ENCODE measurements around the gene ADGRL3. TPM values are rescaled to one million over a fixed set of nuclear protein-coding genes. Genes with fewer than 3 reads are reported as not detected.

Gene ADGRL3
- total and polyA plus RNA-seq, 7 donors, result under 0.01 to 11.9 (median 5.4) TPM

DNA sequence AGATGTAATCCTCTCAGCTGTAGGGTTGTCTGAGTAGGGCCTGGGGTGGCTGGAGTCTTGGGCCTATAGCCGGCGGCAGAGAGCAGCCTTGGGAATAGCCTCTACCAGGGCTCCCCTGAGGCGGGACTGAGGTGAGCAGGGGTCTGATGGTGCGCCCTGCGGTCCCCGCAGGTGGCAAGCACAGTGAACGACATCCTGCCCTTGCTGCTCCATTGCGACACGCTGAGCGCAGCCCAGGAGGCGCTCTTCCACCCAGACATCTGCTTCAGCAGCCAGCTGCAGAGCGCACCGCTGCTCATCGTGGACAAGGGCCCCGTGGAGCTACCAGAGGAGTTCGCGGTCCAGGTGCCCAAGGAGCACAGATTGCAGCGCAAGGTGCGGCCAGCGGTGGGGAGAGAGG lies 317.0 kb downstream of the ADGRL3 start:
- peaks cover 0 to 1% (median 0%) of the 10 kb centered on the region in 4 donors for H3K4me1 ChIP-seq
- 28 to 36% methylated on average over 20 of the region's 20 CpGs for WGBS, 2 donors
- H3K9me3 ChIP-seq, result no peaks in the 10 kb centered on the region
- H3K36me3 ChIP-seq, result no peaks in the 10 kb centered on the region
- intact Hi-C loops (cut with DNase I), result no loop called here
- no peak for TF ChIP-seq EP300 (IDR thresholded peaks at IDR 0.05)
- TF ChIP-seq POLR2AphosphoS5 (IDR thresholded peaks at IDR 0.05), result no peak
- TF ChIP-seq POLR2A (IDR thresholded peaks at IDR 0.05), result no peak
- TF ChIP-seq, protein P1, sequence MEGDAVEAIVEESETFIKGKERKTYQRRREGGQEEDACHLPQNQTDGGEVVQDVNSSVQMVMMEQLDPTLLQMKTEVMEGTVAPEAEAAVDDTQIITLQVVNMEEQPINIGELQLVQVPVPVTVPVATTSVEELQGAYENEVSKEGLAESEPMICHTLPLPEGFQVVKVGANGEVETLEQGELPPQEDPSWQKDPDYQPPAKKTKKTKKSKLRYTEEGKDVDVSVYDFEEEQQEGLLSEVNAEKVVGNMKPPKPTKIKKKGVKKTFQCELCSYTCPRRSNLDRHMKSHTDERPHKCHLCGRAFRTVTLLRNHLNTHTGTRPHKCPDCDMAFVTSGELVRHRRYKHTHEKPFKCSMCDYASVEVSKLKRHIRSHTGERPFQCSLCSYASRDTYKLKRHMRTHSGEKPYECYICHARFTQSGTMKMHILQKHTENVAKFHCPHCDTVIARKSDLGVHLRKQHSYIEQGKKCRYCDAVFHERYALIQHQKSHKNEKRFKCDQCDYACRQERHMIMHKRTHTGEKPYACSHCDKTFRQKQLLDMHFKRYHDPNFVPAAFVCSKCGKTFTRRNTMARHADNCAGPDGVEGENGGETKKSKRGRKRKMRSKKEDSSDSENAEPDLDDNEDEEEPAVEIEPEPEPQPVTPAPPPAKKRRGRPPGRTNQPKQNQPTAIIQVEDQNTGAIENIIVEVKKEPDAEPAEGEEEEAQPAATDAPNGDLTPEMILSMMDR (IDR thresholded peaks at IDR 0.05), result no peak
- no peaks in the 10 kb centered on the region for H3K27me3 ChIP-seq
- H3K27ac ChIP-seq, result no peak overlapping the region
- no peak overlapping the region for H3K4me3 ChIP-seq
- no peak for DNase-seq

DNA sequence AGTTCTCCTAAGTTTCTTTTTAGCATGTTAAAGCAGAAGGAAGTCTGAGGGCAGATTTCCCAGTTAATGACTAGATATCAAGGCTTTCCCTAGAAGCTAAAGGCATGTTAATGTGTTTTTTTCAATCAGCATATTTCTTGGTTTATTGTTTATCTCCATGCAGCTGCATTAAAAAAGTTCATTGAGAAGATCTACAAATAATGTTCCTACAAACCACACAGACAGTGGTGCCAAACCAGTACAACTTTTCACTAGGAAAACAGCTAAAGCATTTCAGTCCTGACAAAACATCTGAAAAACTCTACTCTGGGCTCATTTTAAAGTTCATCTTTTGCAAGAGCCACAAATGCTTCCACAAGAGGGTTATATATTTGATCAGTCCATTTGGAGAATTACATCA lies 320.0 kb downstream of the ADGRL3 start:
- intact Hi-C loops (cut with DNase I), result no loop called here
- no peaks in the 10 kb centered on the region for H3K27me3 ChIP-seq

DNA sequence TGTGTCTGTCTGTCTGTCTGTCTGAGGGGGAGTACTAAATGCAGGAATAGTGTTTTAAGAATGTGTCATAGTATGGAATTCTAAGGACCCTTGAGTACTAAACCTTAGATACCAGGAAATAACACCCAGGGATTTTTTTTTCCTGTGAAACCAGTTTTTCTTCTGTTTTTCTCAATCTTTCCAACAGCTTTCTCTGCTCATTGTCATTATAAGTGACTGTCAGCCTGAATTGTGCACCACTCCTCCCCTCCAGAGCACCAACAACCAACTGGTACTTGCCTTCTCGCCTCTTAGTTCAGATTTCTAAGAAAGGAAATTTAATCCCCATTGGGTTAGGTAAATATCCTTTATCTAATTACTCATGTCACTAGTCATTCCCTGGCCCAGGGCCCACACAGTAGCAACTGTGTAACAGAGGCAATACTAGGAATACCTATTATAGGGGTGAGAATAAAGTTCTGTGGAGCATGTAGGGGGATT lies 320.6 kb downstream of the ADGRL3 start:
- Histone ChIP-seq H3K4me1 (no peaks in the 10 kb centered on the region), H3K4me3 (no peak overlapping the region), H3K27ac (no peak overlapping the region), H3K36me3 (no peaks in the 10 kb centered on the region), H3K27me3 (no peaks in the 10 kb centered on the region), H3K9me3 (no peaks in the 10 kb centered on the region)
- no peak for DNase-seq
- intact Hi-C loops (cut with DNase I), result no loop called here
- WGBS, 2 donors, result 53 to 79% methylated on average over 1 of the region's 1 CpG
- TF ChIP-seq EP300 (IDR thresholded peaks at IDR 0.05) (no peak), POLR2A (IDR thresholded peaks at IDR 0.05) (no peak), POLR2AphosphoS5 (IDR thresholded peaks at IDR 0.05) (no peak)
- TF ChIP-seq, protein P1 (IDR thresholded peaks at IDR 0.05), result no peak

More for the DNA sequence above, 320.0 kb downstream of the ADGRL3 start:
- H3K9me3 ChIP-seq, result no peaks in the 10 kb centered on the region
- no peaks in the 10 kb centered on the region for H3K36me3 ChIP-seq
- H3K4me3 ChIP-seq, result no peak overlapping the region
- no peaks in the 10 kb centered on the region for H3K4me1 ChIP-seq
- H3K27ac ChIP-seq, result no peak overlapping the region
- DNase-seq, result no peak
- no peak for TF ChIP-seq EP300 (IDR thresholded peaks at IDR 0.05)
- TF ChIP-seq POLR2AphosphoS5 (IDR thresholded peaks at IDR 0.05), result no peak
- TF ChIP-seq, protein P1 (IDR thresholded peaks at IDR 0.05), result no peak
- no peak for TF ChIP-seq POLR2A (IDR thresholded peaks at IDR 0.05)

DNA sequence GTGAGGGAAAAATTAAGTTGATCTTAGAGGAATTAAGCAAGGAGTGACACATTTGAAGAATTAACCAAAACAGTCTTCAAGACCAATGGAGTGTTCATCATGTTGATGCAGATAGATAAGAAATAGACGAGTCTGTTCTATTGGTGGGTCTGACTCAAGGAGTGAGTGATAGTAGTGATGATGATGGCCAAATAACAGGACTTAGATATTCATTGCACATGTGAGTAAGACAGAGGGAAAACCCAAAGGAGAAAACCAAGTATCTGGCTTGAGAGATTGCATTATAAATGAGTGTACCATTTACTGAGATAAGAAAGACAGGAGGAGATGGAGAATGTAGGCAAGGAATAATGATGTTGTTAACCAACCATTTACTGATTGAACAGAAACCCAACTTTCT lies 321.3 kb downstream of the ADGRL3 start:
- 84 to 89% methylated on average over 1 of the region's 1 CpG for WGBS, 2 donors
- H3K4me3 ChIP-seq, result no peak overlapping the region
- H3K36me3 ChIP-seq, result no peaks in the 10 kb centered on the region
- no peaks in the 10 kb centered on the region for H3K4me1 ChIP-seq
- DNase-seq, result no peak
- H3K27ac ChIP-seq, result no peak overlapping the region
- H3K27me3 ChIP-seq, result no peaks in the 10 kb centered on the region
- TF ChIP-seq POLR2A (IDR thresholded peaks at IDR 0.05), result no peak
- TF ChIP-seq EP300 (IDR thresholded peaks at IDR 0.05), result no peak
- TF ChIP-seq, protein P1 (IDR thresholded peaks at IDR 0.05), result no peak
- no peak for TF ChIP-seq POLR2AphosphoS5 (IDR thresholded peaks at IDR 0.05)
- intact Hi-C loops (cut with DNase I), result no loop called here
- no peaks in the 10 kb centered on the region for H3K9me3 ChIP-seq

DNA sequence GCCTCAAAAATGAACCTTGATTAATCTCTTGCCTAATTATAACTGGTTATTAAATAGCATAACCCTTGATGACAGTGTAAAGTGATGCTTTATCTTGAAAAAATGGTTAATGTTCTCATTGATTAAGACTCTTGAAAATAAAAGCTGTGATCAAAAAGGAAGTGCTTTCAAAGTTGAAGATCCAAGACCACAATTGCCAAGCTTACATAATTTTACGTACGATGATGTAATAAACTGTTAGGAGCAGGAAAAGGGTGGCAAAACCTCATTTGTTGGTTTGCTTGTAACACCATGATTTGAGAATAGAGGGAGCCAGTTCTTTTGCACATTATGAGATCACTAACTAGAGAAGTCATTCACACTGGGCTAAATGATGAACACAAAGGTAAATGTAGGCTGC lies 322.2 kb downstream of the ADGRL3 start:
- intact Hi-C loops (cut with DNase I), result no loop called here
- no peaks in the 10 kb centered on the region for H3K4me1 ChIP-seq
- TF ChIP-seq, protein P1 (IDR thresholded peaks at IDR 0.05), result no peak
- TF ChIP-seq POLR2AphosphoS5 (IDR thresholded peaks at IDR 0.05), result no peak
- TF ChIP-seq POLR2A (IDR thresholded peaks at IDR 0.05), result no peak
- TF ChIP-seq EP300 (IDR thresholded peaks at IDR 0.05), result no peak
- 88% methylated on average over 2 of the region's 2 CpGs for WGBS, 2 donors
- no peak overlapping the region for H3K4me3 ChIP-seq
- H3K27me3 ChIP-seq, result no peaks in the 10 kb centered on the region
- DNase-seq, result no peak
- H3K27ac ChIP-seq, result no peak overlapping the region
- H3K36me3 ChIP-seq, result no peaks in the 10 kb centered on the region
- H3K9me3 ChIP-seq, result no peaks in the 10 kb centered on the region
